Measurements from ENCODE around the gene MTMR4. TPM values are rescaled to one million over a fixed set of nuclear protein-coding genes. Genes with fewer than 3 reads are reported as not detected.

Gene MTMR4
- total and polyA plus RNA-seq, 10 donors: 12.7 to 61.9 (median 50.1) TPM

DNA sequence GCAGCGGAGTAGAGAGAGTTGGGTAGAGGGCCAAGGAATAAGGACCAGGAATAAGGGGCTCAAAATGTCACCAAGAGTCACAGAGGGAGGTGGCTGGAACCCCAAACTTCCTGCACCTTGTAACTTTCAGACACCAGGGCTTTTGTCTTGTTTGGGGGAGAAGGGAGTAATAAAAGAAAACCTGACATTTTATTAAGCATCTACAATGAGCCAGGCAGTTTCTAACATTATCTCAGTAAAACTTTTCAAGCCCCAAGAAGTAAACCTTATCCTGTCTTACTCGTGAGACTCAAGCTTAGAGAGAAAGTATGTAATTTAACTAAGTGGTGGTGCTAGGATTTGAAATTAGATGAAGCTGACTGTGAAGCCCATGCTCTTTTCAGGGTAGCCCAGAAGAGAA lies 848 bp upstream of the MTMR4 start:
- WGBS, 5 donors: 68 to 88% (median 84%) methylated on average over 2 of the region's 2 CpGs
- Histone ChIP-seq H3K27ac (peak overlapping the region in 7 of 8 donors; percentile 54 to 96 (median 75)), H3K9me3 (no peaks in the 10 kb centered on the region), H3K27me3 (replicated peaks in 1 of 7) (no peaks in the 10 kb centered on the region), H3K4me1 (peaks cover 29 to 78% (median 64%) of the 10 kb centered on the region in 6 donors), H3K36me3 (peaks cover 0 to 40% (median 22%) of the 10 kb centered on the region in 6 donors), H3K4me3 (peak overlapping the region in 1 of 8 donors; percentile 85)
- intact Hi-C loops (cut with DNase I; ENCODE audit: low total_unique reads): loop anchor here (5.0 kb wide), 1 partner anchor 117 kb away; no protein-coding TSS in a partner anchor
- DNase-seq: no peak
- TF ChIP-seq, protein P1, sequence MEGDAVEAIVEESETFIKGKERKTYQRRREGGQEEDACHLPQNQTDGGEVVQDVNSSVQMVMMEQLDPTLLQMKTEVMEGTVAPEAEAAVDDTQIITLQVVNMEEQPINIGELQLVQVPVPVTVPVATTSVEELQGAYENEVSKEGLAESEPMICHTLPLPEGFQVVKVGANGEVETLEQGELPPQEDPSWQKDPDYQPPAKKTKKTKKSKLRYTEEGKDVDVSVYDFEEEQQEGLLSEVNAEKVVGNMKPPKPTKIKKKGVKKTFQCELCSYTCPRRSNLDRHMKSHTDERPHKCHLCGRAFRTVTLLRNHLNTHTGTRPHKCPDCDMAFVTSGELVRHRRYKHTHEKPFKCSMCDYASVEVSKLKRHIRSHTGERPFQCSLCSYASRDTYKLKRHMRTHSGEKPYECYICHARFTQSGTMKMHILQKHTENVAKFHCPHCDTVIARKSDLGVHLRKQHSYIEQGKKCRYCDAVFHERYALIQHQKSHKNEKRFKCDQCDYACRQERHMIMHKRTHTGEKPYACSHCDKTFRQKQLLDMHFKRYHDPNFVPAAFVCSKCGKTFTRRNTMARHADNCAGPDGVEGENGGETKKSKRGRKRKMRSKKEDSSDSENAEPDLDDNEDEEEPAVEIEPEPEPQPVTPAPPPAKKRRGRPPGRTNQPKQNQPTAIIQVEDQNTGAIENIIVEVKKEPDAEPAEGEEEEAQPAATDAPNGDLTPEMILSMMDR (IDR thresholded peaks at IDR 0.05 in 8 of 11, conservative IDR thresholded peaks at IDR 0.05 in 3 of 11): no peak
- TF ChIP-seq POLR2AphosphoS5 (IDR thresholded peaks at IDR 0.05): no peak
- no peak for TF ChIP-seq POLR2A (IDR thresholded peaks at IDR 0.05)

DNA sequence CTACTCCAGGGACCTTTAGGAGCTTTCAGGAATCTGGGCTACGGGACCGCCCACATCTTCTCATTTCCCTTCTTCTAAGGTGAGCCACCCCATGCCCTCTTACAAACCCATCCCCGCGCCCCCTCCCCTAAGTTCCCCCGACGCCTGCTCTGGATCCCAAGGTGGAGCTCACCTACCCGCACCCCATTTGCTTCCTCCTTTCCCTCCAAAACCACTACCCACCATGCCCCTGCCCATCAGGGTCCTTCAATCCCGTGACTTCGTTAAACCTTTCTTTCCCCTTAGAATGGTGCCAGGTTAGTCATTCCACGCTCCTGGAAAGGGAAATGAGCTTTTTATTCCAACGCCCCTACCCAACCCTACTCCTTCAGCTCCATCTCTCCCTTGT lies 326 bp upstream of the MTMR4 start:
- TF ChIP-seq POLR2A (IDR thresholded peaks at IDR 0.05): no peak
- TF ChIP-seq, protein P1 (IDR thresholded peaks at IDR 0.05 in 8 of 11, conservative IDR thresholded peaks at IDR 0.05 in 3 of 11): no peak
- TF ChIP-seq POLR2AphosphoS5 (IDR thresholded peaks at IDR 0.05): no peak
- peak overlapping the region; percentile 52 to 89 (median 74) for H3K4me3 ChIP-seq
- DNase-seq: no peak
- H3K9me3 ChIP-seq: no peaks in the 10 kb centered on the region
- H3K4me1 ChIP-seq: peaks cover 29 to 73% (median 59%) of the 10 kb centered on the region in 6 donors
- intact Hi-C loops (cut with DNase I; ENCODE audit: low total_unique reads): loop anchor here (5.0 kb wide), 1 partner anchor 118 kb away; no protein-coding TSS in a partner anchor
- peak overlapping the region in 7 of 8 donors; percentile 54 to 96 (median 75) for H3K27ac ChIP-seq
- H3K36me3 ChIP-seq: peaks cover 0 to 45% (median 27%) of the 10 kb centered on the region in 6 donors
- 20 to 39% (median 31%) methylated on average over 9 to 11 of the region's 11 CpGs for WGBS, 5 donors
- no peaks in the 10 kb centered on the region for H3K27me3 ChIP-seq (replicated peaks in 1 of 7)

DNA sequence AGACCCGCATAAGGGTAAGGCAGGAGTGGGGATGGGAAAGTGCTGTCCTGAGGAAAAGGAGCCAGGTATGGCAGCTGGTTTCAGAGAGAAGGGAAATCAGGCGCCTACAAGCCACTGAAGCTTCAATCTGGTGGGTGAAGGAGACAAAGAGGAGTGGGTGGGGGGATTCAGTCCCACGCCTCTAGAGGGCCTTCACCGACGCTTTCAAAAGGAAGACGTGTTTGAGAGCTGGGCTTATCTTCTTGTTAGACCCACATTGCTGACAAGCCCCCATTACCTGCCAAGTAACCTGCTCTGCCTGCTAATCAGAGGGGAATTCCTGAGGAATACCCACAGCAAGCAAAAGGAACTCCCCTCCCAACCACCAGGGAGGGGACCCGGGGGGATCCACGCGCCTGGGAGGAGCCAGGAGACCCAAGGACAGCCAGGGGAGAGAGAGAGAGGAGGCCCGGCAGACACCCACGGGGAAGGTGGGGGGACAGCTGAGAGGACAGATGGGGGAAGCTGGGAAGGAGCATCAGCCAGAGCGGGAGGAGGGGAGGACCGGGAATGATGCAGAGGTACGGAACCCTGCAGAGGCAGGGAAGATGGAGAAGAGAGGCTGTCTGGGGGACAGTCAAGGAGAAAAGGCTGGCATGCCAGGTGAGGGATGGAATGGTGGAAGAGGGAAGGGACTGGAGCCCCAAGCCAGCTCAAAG lies 1.0 kb downstream of the MTMR4 start:
- Histone ChIP-seq H3K36me3 (peaks cover 0 to 58% (median 41%) of the 10 kb centered on the region in 6 donors), H3K4me1 (peaks cover 26 to 63% (median 49%) of the 10 kb centered on the region in 6 donors), H3K27me3 (replicated peaks in 1 of 7) (no peaks in the 10 kb centered on the region), H3K27ac (peak overlapping the region in 3 of 8 donors; percentile 69 to 96 (median 83)), H3K9me3 (no peaks in the 10 kb centered on the region), H3K4me3 (peak overlapping the region; percentile 52 to 89 (median 74))
- DNase-seq: no peak
- 22 to 27% (median 23%) methylated on average over 14 of the region's 14 CpGs for WGBS, 5 donors
- intact Hi-C loops (cut with DNase I; ENCODE audit: low total_unique reads): no loop called here
- no peak for TF ChIP-seq POLR2A (IDR thresholded peaks at IDR 0.05)
- TF ChIP-seq, protein P1 (IDR thresholded peaks at IDR 0.05 in 8 of 11, conservative IDR thresholded peaks at IDR 0.05 in 3 of 11): no peak
- no peak for TF ChIP-seq POLR2AphosphoS5 (IDR thresholded peaks at IDR 0.05)

DNA sequence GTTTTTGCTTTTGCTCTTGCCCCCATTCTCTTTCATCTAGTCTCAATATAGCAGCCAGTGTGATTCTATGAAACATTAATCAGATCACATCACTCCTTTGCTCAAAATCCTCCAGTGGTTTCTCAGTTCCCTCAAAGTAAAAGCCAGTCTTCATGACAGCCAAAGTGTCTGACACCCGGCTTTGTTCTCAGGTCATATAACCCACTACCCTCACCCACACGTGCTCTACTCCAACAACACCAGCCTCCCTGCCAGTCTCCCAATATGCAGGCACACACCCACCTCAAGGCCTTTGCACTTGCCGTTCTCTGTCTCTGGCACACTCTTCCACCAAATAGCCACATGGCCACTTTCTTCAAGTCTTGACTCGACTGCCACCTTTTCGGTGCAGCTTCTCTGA lies 4.4 kb downstream of the MTMR4 start:
- H3K27ac ChIP-seq: no peak overlapping the region
- intact Hi-C loops (cut with DNase I; ENCODE audit: low total_unique reads): no loop called here
- H3K4me1 ChIP-seq: peaks cover 14 to 72% (median 34%) of the 10 kb centered on the region in 6 donors
- peaks cover 0 to 82% (median 73%) of the 10 kb centered on the region in 6 donors for H3K36me3 ChIP-seq
- H3K9me3 ChIP-seq: no peaks in the 10 kb centered on the region
- 91 to 94% (median 92%) methylated on average over 5 of the region's 5 CpGs for WGBS, 5 donors
- no peak for DNase-seq
- TF ChIP-seq POLR2AphosphoS5 (IDR thresholded peaks at IDR 0.05) (no peak), POLR2A (IDR thresholded peaks at IDR 0.05) (no peak)
- TF ChIP-seq, protein P1 (IDR thresholded peaks at IDR 0.05 in 8 of 11, conservative IDR thresholded peaks at IDR 0.05 in 3 of 11): no peak
- H3K4me3 ChIP-seq: no peak overlapping the region
- no peaks in the 10 kb centered on the region for H3K27me3 ChIP-seq (replicated peaks in 1 of 7)

Measured in spleen (tissue), 11 donors.